GM21723 (cell line): ENCODE data around the gene WDR19.
"Not testable (repeated sequence)": the region's sequence is repeated elsewhere in the genome, so short reads cannot be mapped to it uniquely, and the experiment has no call there.

Source experiments
- ATAC-seq: cut with Tn5 transposase; IDR thresholded peaks from one replicate; pipeline ENCODE4 v1.9.1; 2021; ENCODE audit warnings: mild to moderate bottlenecking, moderate library complexity; ENCODE audit not compliant: unreplicated experiment

WDR19 gene

GRCh38 chr4:39232100-39232499 lies 49.8 kb downstream of the WDR19 start:
- no peak for ATAC-seq

DNA sequence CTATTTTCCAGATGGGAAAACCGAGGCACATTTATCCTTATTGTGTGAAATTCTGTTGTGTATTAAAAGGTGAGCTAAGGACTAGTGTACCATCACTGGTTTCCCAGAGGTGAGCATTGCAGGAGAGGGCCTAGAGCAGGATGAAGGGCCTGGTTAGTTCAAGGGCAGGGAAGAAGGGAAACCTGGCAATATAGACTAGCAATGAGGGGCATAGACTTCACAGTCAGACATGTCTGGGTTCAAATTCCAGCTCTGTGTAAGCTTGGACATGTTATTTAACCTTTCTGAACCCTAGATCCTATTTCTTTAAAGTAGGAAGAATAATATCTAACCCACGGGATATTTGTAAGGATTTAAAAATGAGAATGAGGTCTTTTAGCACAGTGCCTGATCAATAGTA lies 50.8 kb downstream of the WDR19 start:
- no peak for ATAC-seq

- no peak for ATAC-seq
Observed at GRCh38 chr4:39233783-39234182, 51.5 kb downstream of the WDR19 start.

DNA sequence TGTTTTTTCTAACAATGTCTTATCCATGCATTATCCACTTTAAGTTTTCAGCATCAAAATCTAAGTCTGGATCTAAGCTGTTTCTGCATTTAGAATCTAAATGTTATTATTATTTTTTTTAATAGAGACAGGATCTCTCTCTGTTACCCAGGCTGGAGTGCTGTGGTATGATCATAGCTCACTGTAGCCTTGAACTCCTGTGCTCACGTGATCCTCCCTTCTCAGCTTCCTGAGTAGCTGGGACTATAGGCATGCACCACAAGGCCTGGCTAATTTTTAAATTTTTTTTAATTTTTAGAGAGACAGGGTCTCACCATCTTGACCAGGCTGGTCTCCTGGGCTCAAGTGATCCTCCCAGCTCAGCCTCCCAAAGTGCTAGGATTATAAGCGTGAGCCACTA lies 52.7 kb downstream of the WDR19 start:
- ATAC-seq, result no peak

- ATAC-seq, result no peak
Observed at GRCh38 chr4:39235696-39236095, 53.4 kb downstream of the WDR19 start.

GRCh38 chr4:39237179-39237578 lies 54.9 kb downstream of the WDR19 start:
- ATAC-seq, result no peak

DNA sequence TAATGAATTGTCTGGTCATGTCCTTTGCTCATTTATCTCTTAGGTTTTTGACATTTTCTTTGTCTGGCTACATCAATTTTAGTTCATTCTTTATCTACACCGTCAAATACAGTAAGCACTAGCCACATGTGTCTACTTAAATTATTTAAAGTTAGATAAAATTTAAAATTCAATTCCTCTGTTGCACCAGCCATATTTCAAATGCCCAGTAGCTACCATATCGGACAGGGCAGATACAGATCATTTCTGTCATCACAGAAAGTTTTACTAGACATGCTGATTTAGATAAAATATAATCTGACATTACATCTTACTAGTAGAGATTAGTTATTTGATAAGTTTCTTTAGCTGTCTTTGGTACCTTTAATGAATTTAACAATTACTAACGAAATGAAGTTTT lies 61.1 kb downstream of the WDR19 start:
- ATAC-seq, result no peak

- ATAC-seq, result no peak
Observed at GRCh38 chr4:39255266-39255665, 72.9 kb downstream of the WDR19 start.

DNA sequence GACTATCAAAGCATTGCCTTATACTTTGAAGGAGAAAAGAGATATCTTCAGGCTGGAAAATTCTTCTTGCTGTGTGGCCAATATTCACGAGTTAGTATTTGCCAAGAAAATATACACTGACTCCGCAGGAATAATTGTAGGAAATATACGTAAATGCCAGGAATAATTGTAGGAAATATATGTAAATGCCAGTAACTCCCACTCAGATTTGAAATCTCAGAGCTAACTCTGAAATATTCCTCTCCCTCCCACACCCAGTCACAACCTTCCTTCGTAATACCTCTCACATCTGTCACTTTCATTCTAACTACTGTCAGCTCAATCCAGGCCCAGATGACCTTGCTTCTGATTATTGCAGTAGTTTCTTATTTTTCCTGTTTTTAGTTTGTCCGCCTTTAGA lies 73.5 kb downstream of the WDR19 start:
- no peak for ATAC-seq

DNA sequence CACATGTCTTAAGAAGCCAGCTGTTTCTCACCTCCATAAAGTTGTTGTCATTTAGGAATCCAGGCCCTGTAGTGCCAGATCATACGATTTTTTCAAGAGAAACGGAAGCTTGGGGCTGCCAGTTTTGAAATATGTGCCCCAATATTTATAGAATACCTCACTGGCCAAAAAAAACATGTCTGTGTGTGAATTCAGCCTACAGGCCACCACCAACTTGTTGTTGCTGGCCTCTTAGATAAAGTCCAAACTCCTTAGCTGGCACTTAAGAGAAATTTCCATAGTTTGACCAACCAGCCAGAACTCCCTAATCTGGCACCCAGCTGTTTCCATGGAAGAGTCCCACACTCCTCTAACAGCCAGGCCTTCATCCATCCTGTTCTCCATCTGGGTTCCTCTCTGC lies 74.1 kb downstream of the WDR19 start:
- ATAC-seq, result no peak

GRCh38 chr4:39259571-39260330 lies 77.4 kb downstream of the WDR19 start:
- ATAC-seq, result no peak

DNA sequence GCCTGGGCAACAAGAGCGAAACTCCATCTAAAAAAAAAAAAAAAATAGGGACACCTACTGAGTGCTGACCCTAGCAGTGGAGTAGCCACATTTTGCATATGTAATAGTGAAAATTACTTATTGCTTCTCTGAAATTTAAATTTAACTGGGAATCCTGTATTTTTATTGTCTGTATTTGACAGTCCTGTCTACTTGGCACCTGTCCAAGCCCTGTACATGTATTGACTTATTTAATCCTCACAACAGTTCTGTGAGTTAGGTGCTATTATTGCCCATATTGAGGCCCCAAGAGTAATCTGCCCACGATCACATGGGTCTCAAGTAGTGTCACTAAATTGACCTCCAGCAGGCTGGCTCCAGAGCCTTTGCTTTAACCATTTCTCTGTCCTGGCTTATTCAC lies 81.6 kb downstream of the WDR19 start:
- no peak for ATAC-seq

- no peak for ATAC-seq
Observed at GRCh38 chr4:39274503-39274902, 92.2 kb downstream of the WDR19 start.

DNA sequence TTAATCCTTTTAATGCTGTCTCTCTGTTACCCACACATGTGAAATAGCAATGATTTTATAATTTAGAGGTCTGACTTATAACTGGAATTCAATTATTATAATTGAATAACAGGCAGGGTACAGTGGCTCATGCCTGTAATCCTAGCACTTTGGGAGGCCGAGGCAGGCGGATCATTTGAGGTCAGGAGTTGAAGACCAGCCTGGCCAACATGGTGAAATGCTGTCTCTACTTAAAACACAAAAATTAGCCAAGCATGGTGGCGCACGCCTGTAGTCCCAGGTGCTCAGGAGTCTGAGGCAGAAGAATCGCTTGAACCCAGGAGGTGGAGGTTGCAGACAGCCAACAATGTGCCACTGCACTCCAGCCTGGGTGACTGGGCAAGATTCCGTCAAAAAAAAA lies 95.3 kb downstream of the WDR19 start:
- ATAC-seq, result not testable (repeated sequence)

DNA sequence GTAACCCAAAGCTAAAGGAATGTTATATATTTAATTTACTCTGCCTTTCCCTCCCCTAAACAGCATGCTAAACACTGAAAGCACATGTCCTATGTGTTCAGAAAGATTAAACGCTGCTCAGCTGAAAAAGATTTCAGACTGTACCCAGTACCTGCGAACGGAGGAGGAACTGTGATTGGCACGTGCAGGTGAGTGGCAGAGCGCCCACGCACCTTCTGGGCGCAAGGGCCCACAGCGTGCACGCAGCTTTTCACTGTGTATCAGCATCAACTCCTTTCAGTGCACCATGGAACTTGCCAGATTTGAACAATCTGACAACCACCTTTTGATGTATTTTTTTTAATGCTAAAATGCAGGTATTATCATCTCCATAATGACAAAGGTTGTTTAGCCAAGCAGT lies 96.1 kb downstream of the WDR19 start:
- no peak for ATAC-seq

DNA sequence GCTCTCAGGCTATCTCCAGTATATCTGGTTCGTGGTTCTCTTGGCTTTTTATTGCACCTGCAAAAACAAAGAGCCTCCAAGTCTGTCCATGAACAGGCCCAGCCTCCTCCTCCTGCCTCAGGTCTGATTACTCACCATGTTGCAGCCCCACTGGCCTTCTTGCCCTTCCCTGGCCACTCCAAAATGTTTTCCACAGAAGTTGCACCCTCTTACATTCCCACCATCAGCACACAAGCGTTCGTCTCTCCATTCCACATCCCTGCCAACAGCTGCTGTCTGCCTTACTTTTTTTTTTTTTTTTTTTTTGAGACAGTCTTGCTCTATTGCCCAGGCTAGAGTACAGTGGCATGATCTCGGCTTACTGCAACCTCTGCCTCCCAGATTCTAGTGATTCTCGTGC lies 97.1 kb downstream of the WDR19 start:
- ATAC-seq, result no peak

DNA sequence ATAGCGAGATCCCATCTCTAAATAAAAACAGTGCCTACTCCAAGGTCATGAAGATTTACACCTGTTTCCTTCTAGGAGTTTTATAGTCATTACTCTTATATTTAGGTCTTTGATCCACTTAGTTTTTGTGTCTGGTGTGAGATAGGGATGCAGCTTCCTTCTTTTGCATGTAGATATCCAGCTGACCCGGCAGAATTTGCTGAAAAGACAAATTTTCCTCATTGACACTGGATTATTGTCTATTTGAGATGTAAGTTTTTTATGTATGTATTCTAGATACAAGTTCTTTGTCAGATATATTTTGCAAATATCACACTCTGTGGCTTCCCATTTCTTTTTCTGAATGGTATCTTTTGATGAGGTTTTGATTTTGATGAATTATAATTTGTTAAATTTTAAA lies 98.4 kb downstream of the WDR19 start:
- ATAC-seq, result no peak

DNA sequence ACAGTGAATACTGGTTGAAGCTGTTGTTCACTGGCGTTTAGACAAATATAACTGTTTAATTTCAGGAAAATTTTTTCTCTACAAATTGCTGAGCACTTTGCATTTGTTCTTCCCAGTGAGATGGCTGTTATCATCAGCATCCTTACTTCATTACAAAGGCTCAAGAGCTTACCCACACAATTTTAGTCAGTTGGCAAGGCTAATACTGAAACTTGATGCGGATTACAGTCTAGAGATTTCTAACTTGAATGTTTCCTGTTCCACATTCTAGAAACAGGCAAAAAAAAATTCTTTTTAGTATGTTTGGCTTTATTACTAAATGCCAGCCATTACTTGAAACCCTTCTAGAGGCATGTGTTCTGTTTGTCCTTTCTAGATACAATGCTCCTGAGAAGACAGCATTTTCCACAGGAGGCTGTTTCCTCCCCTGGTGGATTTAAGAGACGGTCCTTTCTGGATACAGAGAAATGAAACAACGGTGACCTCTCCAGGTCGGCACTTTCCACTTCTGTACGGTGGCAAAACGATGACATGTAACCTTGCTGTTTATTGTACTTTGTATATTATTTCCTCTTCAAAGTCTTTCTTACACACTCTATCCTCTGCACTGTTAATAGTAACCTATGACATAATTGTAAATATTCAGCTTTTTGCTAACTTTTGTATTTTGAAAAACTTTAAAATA lies 102.9 kb downstream of the WDR19 start:
- ATAC-seq, result no peak

GRCh38 chr4:39285853-39286252 lies 103.5 kb downstream of the WDR19 start:
- ATAC-seq, result no peak

DNA sequence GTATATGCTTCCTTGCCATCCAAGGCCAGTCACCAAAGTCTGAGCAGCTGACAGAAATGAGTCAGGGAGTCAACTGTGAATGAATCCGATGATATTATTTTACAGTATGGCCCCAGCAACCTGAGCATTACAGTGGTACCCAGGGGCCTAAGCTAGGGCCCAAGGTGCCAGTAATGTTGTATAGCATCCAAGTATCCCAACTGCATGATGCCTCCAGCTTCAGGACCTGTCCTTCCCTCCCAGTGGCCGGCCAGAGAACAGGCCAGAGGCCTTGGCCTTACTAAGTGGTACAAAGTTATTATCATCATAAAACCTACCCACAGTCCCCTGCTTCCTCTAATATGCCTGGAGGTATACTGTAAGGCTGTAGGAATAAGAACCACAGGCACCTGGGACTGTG lies 103.9 kb downstream of the WDR19 start:
- no peak for ATAC-seq

DNA sequence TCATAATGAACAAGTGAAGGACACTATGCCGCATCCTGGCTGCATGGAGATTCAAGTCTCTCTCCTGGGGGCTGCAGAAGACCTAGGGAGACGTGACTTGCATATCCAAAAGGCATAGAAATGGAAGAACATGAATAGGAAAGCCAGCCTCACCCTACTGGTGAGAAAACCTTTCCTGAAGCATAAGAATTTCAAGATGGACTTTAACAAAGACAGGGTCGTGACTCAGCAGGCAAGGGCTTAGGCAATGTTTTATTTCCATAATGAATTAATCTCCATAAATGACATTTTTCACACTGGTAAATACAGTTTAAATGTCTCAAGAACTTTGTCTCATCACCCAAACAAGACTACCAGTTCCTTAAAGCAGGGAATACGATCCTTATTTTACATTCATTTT lies 104.9 kb downstream of the WDR19 start:
- no peak for ATAC-seq

DNA sequence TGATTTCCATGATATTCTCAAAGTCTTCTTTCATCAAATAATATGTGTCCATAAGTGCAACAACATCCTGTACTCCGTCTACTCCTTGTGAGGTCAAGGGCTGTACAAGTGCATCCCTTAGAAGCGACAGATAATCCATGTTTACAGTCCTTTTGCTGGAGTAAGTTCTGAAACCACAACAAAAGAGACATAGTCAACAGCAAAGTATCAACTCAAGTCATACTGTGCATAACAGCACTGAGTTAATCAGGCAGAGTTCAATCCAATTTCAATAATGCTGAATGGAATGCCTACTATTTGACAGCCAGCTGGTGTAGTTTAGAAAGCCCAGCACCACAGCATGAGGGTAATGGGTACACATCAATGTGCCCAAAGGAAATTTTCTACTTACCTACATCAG lies 109.4 kb downstream of the WDR19 start:
- no peak for ATAC-seq

DNA sequence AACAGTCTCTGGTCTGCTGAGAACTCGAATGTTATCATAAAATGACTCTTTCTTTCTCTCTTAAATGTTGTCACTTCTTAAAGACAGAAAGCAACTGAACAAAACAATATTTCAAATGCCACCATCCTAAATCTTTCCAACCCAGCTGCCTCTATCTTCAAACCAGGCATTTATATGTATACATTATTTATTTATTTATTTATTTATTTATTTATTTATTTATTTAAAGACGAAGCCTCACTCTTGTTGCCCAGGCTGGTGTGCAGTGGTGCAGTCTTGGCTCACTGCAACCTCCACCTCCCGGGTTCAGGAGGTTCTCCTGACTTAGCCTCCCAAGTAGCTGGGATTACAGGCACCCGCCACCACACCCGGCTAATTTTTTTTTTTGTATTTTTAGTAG lies 110.1 kb downstream of the WDR19 start:
- ATAC-seq, result not testable (repeated sequence)
